UCSD-AML1 (cell line): ENCODE data around the gene MPHOSPH9.

Source experiments
- DNase-seq: peaks from one replicate; lab custom pipeline; 2025; ENCODE audit not compliant: unreplicated experiment; lab: John Stamatoyannopoulos, UW

Gene MPHOSPH9

GRCh38 chr12:123132951-123133619 lies 99.9 kb downstream of the MPHOSPH9 start:
- no peak for DNase-seq

GRCh38 chr12:123131879-123132402 lies 101.0 kb downstream of the MPHOSPH9 start:
- no peak for DNase-seq

- no peak for DNase-seq
Observed at GRCh38 chr12:123131291-123131832, 101.6 kb downstream of the MPHOSPH9 start.

GRCh38 chr12:123129621-123130020 lies 103.3 kb downstream of the MPHOSPH9 start:
- no peak for DNase-seq

GRCh38 chr12:123127182-123127495 lies 105.8 kb downstream of the MPHOSPH9 start:
- DNase-seq = no peak

- DNase-seq = peak; percentile 60
Observed at GRCh38 chr12:123126294-123127181, 106.4 kb downstream of the MPHOSPH9 start.

GRCh38 chr12:123122626-123123025 lies 110.3 kb downstream of the MPHOSPH9 start:
- no peak for DNase-seq

- DNase-seq = no peak
Observed at GRCh38 chr12:123121670-123122069, 111.3 kb downstream of the MPHOSPH9 start.

GRCh38 chr12:123120452-123121166 lies 112.3 kb downstream of the MPHOSPH9 start:
- DNase-seq = no peak

- no peak for DNase-seq
Observed at GRCh38 chr12:123119808-123120207, 113.1 kb downstream of the MPHOSPH9 start.

- no peak for DNase-seq
Observed at GRCh38 chr12:123118497-123118896, 114.4 kb downstream of the MPHOSPH9 start.

- DNase-seq = no peak
Observed at GRCh38 chr12:123115409-123116121, 117.4 kb downstream of the MPHOSPH9 start.

- DNase-seq = no peak
Observed at GRCh38 chr12:123114304-123115083, 118.4 kb downstream of the MPHOSPH9 start.

- no peak for DNase-seq
Observed at GRCh38 chr12:123113026-123113425, 119.9 kb downstream of the MPHOSPH9 start.

GRCh38 chr12:123111498-123112165 lies 121.3 kb downstream of the MPHOSPH9 start:
- DNase-seq = no peak

- DNase-seq = no peak
Observed at GRCh38 chr12:123109319-123109772, 123.6 kb downstream of the MPHOSPH9 start.

GRCh38 chr12:123108682-123109066 lies 124.3 kb downstream of the MPHOSPH9 start:
- no peak for DNase-seq

- DNase-seq = no peak
Observed at GRCh38 chr12:123107926-123108681, 124.8 kb downstream of the MPHOSPH9 start.
